Measurements from ENCODE around the gene GPR142. TPM values are rescaled to one million over a fixed set of nuclear protein-coding genes. Genes with fewer than 3 reads are reported as not detected.

The GPR142 gene
- total RNA-seq, 1 experiment from 2014 or later = not detected

DNA sequence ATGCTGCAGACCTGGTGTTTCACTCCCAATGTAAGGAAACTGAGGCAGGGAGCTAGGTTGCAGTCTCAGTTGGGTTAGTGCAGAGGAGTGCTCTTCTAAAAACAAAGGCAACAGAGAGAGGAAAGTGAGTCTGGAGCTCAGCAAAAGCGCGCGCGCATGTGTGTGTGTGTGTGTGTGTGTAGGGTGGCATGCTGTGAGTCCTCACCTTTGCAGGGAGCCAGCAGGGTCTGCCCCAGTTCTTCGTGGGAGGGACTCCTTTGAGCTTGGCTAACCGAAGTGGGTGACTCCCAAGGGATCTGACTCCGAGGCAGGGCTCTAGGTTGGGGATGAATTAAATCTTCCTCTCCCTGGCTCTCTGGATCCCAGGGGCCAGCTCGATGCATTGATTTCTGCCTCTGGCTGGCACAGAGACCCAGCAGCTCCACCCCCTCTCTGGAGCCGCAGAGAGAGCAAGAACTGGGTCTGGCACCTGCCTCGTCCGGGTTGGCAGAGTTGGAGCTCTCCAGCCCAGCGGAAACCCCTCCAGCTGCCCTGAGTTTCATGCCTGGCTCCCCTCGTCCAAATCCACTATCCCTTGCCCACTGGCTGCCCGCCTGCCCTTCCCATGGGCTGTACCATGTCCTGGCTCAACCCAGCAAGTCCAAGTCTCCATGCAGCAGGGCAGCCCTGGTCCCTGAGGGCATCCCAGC is 4.4 kb upstream of the GPR142 start:
- POLR2A ChIA-PET = interaction anchor here (1.0 kb wide), 1 partner anchor 137 kb away, joined by 3 read pairs; no protein-coding TSS in a partner anchor
- H3K4me3 Mint-ChIP-seq = no peak overlapping the region

DNA sequence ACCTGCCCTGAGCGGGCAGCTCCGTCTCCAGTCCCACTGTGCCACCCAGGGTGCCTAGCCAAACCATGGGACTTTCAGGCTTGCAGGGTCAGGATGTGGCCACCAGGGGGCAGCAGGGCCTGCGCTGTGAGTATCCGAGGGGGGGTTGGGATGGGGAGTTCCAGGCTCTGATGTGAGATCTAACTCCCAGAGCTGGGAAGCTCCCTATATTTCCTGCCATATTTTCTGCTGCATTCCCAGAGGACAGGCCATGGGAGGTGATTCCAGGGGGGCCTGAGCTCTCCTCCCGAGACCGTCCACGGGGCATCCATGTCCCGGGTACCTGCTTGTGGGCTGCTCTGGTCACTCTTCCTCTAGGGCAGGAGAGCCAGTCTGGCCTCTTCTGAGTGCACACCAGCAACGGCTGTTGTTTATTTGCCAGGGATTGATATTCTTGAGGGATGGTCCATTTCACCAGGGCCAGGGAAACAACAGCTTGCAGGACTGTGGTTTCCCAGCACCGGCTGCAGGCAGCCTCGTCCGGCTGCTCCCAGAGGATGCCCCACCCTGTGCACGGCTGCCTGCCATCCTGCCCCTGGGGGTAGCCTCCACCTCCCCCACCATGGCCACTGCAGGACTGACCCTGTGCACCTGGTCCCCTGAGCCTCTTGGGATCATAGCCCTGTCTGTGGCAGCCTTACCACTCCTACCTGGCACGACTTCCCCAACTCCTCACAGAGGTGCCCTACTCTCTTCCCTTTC is 1.2 kb downstream of the GPR142 start:
- Mint-ChIP-seq H3K4me1 (peaks cover 8% of the 10 kb centered on the region), H3K4me3 (no peak overlapping the region), H3K9me3 (no peaks in the 10 kb centered on the region), H3K36me3 (no peaks in the 10 kb centered on the region), H3K27me3 (ENCODE audit: low read depth) (peaks cover 2% of the 10 kb centered on the region; the same call in 1 of the 2 replicates), H3K27ac (no peak overlapping the region)
- ATAC-seq (peak; percentile 81), DNase-seq (ENCODE audit: low spot score) (peak; percentile 79)
- TF ChIP-seq, protein P1, sequence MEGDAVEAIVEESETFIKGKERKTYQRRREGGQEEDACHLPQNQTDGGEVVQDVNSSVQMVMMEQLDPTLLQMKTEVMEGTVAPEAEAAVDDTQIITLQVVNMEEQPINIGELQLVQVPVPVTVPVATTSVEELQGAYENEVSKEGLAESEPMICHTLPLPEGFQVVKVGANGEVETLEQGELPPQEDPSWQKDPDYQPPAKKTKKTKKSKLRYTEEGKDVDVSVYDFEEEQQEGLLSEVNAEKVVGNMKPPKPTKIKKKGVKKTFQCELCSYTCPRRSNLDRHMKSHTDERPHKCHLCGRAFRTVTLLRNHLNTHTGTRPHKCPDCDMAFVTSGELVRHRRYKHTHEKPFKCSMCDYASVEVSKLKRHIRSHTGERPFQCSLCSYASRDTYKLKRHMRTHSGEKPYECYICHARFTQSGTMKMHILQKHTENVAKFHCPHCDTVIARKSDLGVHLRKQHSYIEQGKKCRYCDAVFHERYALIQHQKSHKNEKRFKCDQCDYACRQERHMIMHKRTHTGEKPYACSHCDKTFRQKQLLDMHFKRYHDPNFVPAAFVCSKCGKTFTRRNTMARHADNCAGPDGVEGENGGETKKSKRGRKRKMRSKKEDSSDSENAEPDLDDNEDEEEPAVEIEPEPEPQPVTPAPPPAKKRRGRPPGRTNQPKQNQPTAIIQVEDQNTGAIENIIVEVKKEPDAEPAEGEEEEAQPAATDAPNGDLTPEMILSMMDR (IDR thresholded peaks at IDR 0.05) = peak; percentile 95
- no peak for TF ChIP-seq USF2 (CRISPR knock-in tag; IDR thresholded peaks at IDR 0.05)
- POLR2A ChIA-PET = interaction anchor here (1.1 kb wide), 1 partner anchor 12 kb away, joined by 5 read pairs; no protein-coding TSS in a partner anchor
- CTCF ChIA-PET = interaction anchor here (0.6 to 7.1 kb wide), 96 partner anchors 11 to 549 kb away, joined by 3 to 138 read pairs (median 5); partner anchors contain the start of genes CD300A, CD300C and CD300LB

More for the DNA sequence above, 4.4 kb upstream of the GPR142 start:
- Mint-ChIP-seq H3K9me3 (0 out of 2 replicates have a peak, but pooled peaks cover 5% of the 10 kb centered on the region), H3K4me1 (peaks cover 30% of the 10 kb centered on the region), H3K27me3 (ENCODE audit: low read depth) (peaks cover 8% of the 10 kb centered on the region), H3K27ac (no peak overlapping the region), H3K36me3 (no peaks in the 10 kb centered on the region)
- ATAC-seq (no peak), DNase-seq (ENCODE audit: low spot score) (no peak)
- TF ChIP-seq FOXK1 (CRISPR knock-in tag; IDR thresholded peaks at IDR 0.05) (no peak), MYBL2 (CRISPR knock-in tag; IDR thresholded peaks at IDR 0.05) (no peak), AR (CRISPR knock-in tag; IDR thresholded peaks at IDR 0.05) (no peak), JAZF1 (CRISPR knock-in tag; IDR thresholded peaks at IDR 0.05) (no peak), SMAD3 (CRISPR knock-in tag; IDR thresholded peaks at IDR 0.05; ENCODE audit: borderline replicate concordance) (no peak)
- TF ChIP-seq, protein P2, sequence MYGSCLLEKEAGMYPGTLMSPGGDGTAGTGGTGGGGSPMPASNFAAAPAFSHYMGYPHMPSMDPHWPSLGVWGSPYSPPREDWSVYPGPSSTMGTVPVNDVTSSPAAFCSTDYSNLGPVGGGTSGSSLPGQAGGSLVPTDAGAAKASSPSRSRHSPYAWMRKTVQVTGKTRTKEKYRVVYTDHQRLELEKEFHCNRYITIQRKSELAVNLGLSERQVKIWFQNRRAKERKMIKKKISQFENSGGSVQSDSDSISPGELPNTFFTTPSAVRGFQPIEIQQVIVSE (CRISPR knock-in tag; IDR thresholded peaks at IDR 0.05; ENCODE audit: borderline replicate concordance) = no peak
- TF ChIP-seq, protein P3, sequence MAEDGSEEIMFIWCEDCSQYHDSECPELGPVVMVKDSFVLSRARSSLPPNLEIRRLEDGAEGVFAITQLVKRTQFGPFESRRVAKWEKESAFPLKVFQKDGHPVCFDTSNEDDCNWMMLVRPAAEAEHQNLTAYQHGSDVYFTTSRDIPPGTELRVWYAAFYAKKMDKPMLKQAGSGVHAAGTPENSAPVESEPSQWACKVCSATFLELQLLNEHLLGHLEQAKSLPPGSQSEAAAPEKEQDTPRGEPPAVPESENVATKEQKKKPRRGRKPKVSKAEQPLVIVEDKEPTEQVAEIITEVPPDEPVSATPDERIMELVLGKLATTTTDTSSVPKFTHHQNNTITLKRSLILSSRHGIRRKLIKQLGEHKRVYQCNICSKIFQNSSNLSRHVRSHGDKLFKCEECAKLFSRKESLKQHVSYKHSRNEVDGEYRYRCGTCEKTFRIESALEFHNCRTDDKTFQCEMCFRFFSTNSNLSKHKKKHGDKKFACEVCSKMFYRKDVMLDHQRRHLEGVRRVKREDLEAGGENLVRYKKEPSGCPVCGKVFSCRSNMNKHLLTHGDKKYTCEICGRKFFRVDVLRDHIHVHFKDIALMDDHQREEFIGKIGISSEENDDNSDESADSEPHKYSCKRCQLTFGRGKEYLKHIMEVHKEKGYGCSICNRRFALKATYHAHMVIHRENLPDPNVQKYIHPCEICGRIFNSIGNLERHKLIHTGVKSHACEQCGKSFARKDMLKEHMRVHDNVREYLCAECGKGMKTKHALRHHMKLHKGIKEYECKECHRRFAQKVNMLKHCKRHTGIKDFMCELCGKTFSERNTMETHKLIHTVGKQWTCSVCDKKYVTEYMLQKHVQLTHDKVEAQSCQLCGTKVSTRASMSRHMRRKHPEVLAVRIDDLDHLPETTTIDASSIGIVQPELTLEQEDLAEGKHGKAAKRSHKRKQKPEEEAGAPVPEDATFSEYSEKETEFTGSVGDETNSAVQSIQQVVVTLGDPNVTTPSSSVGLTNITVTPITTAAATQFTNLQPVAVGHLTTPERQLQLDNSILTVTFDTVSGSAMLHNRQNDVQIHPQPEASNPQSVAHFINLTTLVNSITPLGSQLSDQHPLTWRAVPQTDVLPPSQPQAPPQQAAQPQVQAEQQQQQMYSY (CRISPR knock-in tag; IDR thresholded peaks at IDR 0.05) = no peak
- TF ChIP-seq, protein P4, sequence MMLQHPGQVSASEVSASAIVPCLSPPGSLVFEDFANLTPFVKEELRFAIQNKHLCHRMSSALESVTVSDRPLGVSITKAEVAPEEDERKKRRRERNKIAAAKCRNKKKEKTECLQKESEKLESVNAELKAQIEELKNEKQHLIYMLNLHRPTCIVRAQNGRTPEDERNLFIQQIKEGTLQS (CRISPR knock-in tag; conservative IDR thresholded peaks at IDR 0.05) = no peak
- CTCF ChIA-PET = interaction anchor here (0.6 to 4.4 kb wide), 28 partner anchors 10 to 408 kb away, joined by 3 to 60 read pairs (median 6); partner anchors contain the start of gene TTYH2
